HCT116 (cell line): ENCODE measurements around the gene CFAP57. TPM values are rescaled to one million over a fixed set of nuclear protein-coding genes. Genes with fewer than 3 reads are reported as not detected.

Experiments used
- ATAC-seq: fragments of 200-7000 bp; cut with Tn5 transposase; 2 replicates; pipeline ENCODE4 v1.9.1; 2020; ENCODE audit warnings: mild to moderate bottlenecking, moderate library complexity
- BruUV-seq: library from RNA; stranded (reverse); fragments of 400-500 nt; replicated peaks from 2 replicates; lab custom pipeline; 2021; lab: Mats Ljungman, UMichigan
- CTCF ChIA-PET: fragments of 300-600 bp; sonication (Branson Sonifier 250); formaldehyde crosslinking; loops from one replicate; lab custom pipeline; 2021; ENCODE audit warnings: antibody characterized with exemption; lab: Charles Lee
- POLR2A ChIA-PET: fragments of 300-600, 350-600 bp; sonication (Branson Sonifier 250); formaldehyde crosslinking; loops from one replicate; lab custom pipeline; 2021; ENCODE audit warnings: antibody characterized with exemption; lab: Charles Lee
- RAD21 ChIA-PET, 2 experiments: fragments of 300-600 bp; sonication (Branson Sonifier 250); formaldehyde crosslinking; loops; one replicate each; lab custom pipeline; 2023; ENCODE audit warnings: low total read pairs in 2 of 2; ENCODE audit not compliant: uncharacterized antibody in 2 of 2, unreplicated experiment in 2 of 2, low non-redundant PET in 1 of 2; lab: Charles Lee
- DNase-seq: peaks from one replicate; pipeline ENCODE4 v3.0.0-alpha.2; 2010; ENCODE audit warnings: low read depth, low spot score
- H2AFZ ChIP-seq: fragments of 200-600 bp; shearing (Covaris generic), sonication (generic); 2 replicates; pipeline ENCODE4 v1.6.1; 2017; ENCODE audit warnings: low read depth, mixed run types, mixed read lengths, antibody characterized with exemption, low read length; ENCODE audit not compliant: poor library complexity, severe bottlenecking
- H3K27ac ChIP-seq: 2 replicates; pipeline ENCODE4 v1.5.1; 2012; ENCODE audit warnings: low read depth, low read length
- H3K27me3 ChIP-seq: fragments of 200-600 bp; sonication (generic); 2 replicates; pipeline ENCODE4 v1.6.1; 2016; ENCODE audit warnings: mixed run types, low read length, mixed read lengths; ENCODE audit not compliant: insufficient read depth
- H3K36me3 ChIP-seq, 2 experiments: fragments of 200-500 bp in 1 of 2; fragments of 200-600 bp in 1 of 2; sonication (Bioruptor generic) in 1 of 2; sonication (generic) in 1 of 2; 2 replicates each; pipeline versions ENCODE4 v1.5.1 to v1.6.1; 2014 to 2016; ENCODE audit warnings: low read length in 2 of 2, inconsistent platforms in 1 of 2, mixed read lengths in 1 of 2, mixed run types in 1 of 2; ENCODE audit not compliant: insufficient read depth in 2 of 2, control insufficient read depth in 1 of 2
- H3K4me1 ChIP-seq, 2 experiments: fragments of 200-600 bp in 1 of 2; sonication (generic) in 1 of 2; 2 replicates each; pipeline versions ENCODE4 v1.5.1 to v1.6.1; 2012 to 2017; ENCODE audit warnings: low read length in 2 of 2, inconsistent platforms in 1 of 2, mild to moderate bottlenecking in 1 of 2, mixed read lengths in 1 of 2, mixed run types in 1 of 2, moderate library complexity in 1 of 2; ENCODE audit not compliant: insufficient read depth in 2 of 2, control insufficient read depth in 1 of 2
- H3K4me2 ChIP-seq: fragments of 200-600 bp; sonication (generic); 2 replicates; pipeline ENCODE4 v1.6.1; 2017; ENCODE audit warnings: mixed run types, low read length, mixed read lengths
- H3K4me3 ChIP-seq, 2 experiments: fragments of 200-600 bp in 1 of 2; sonication (generic) in 1 of 2; replicated peaks in 1 of 2; 2 replicates each; pipeline ENCODE4 v1.5.1; 2011 to 2016; ENCODE audit warnings: low read length in 2 of 2, control low read depth in 1 of 2, low read depth in 1 of 2, mild to moderate bottlenecking in 1 of 2, mixed read lengths in 1 of 2, mixed run types in 1 of 2
- H3K79me2 ChIP-seq: fragments of 200-600 bp; sonication (generic); 2 replicates; pipeline ENCODE4 v1.6.1; 2017; ENCODE audit warnings: mild to moderate bottlenecking, mixed run types, low read length, moderate library complexity, mixed read lengths; ENCODE audit not compliant: insufficient read depth
- H3K9ac ChIP-seq: fragments of 200-600 bp; sonication (generic); 2 replicates; pipeline ENCODE4 v1.6.1; 2016; ENCODE audit warnings: low read length, mixed read lengths
- H3K9me2 ChIP-seq: fragments of 200-600 bp; sonication (generic), shearing (Covaris generic); 2 replicates; pipeline ENCODE4 v1.6.1; 2017; ENCODE audit warnings: mixed run types, mild to moderate bottlenecking, moderate library complexity; ENCODE audit not compliant: insufficient read depth
- H3K9me3 ChIP-seq, 2 experiments: fragments of 200-500 bp in 1 of 2; fragments of 200-600 bp in 1 of 2; sonication (Bioruptor generic) in 1 of 2; sonication (generic) in 1 of 2; 2 replicates each; pipeline ENCODE4 v1.6.1; 2014 to 2017; ENCODE audit warnings: low read length in 2 of 2, mixed read lengths in 2 of 2, inconsistent platforms in 1 of 2, low read depth in 1 of 2, mild to moderate bottlenecking in 1 of 2, mixed run types in 1 of 2, moderate library complexity in 1 of 2; ENCODE audit not compliant: control insufficient read depth in 1 of 2, insufficient read depth in 1 of 2
- H4K20me1 ChIP-seq: fragments of 200-600 bp; sonication (generic), shearing (Covaris generic); 2 replicates; pipeline ENCODE4 v1.6.1; 2017; ENCODE audit warnings: mixed run types, mild to moderate bottlenecking, moderate library complexity; ENCODE audit not compliant: insufficient read depth
- CTCF ChIP-seq, 3 experiments: fragments of 200-600 bp in 1 of 3; sonication (generic) in 1 of 3; IDR thresholded peaks in 2 of 3; conservative IDR thresholded peaks in 1 of 3; 2 replicates each; pipeline ENCODE4 v1.5.1; 2012 to 2017; ENCODE audit warnings: low read depth in 2 of 3, low read length in 2 of 3, antibody characterized with exemption in 1 of 3, borderline replicate concordance in 1 of 3, control low read depth in 1 of 3, mild to moderate bottlenecking in 1 of 3, mixed read lengths in 1 of 3, mixed run types in 1 of 3, moderate library complexity in 1 of 3; ENCODE audit not compliant: insufficient read depth in 1 of 3
- ELF1 ChIP-seq: IDR thresholded peaks from 2 replicates; pipeline ENCODE4 v1.6.1; 2012; ENCODE audit warnings: low read depth, borderline replicate concordance
- RAD21 ChIP-seq: IDR thresholded peaks from 2 replicates; pipeline ENCODE4 v1.6.1; 2012; ENCODE audit warnings: low read depth, mild to moderate bottlenecking
- SIN3A ChIP-seq: IDR thresholded peaks from 2 replicates; pipeline ENCODE4 v1.6.1; 2012; ENCODE audit warnings: low read depth
- SP1 ChIP-seq: IDR thresholded peaks from 2 replicates; pipeline ENCODE4 v1.6.1; 2012; ENCODE audit warnings: low read depth
- YY1 ChIP-seq: IDR thresholded peaks from 2 replicates; pipeline ENCODE4 v1.6.1; 2011; ENCODE audit warnings: low read length, low read depth, moderate library complexity, mild to moderate bottlenecking; ENCODE audit not compliant: insufficient replicate concordance; ENCODE audit errors: extremely low read depth
- intact Hi-C: fragments of 100-400 bp; cut with micrococcal nuclease; formaldehyde crosslinking; loops from 2 replicates; pipeline ENCODE4 v1.10.0; 2022
- total RNA-seq: library from RNA; stranded (reverse); gene quantifications from one replicate; pipeline ENCODE4 v1.2.1, GENCODE V29; 2021; ENCODE audit not compliant: unreplicated experiment
- TF ChIP-seq, protein P1 (sequence below): IDR thresholded peaks from 2 replicates; pipeline ENCODE4 v1.6.1; 2012

The CFAP57 gene
- total RNA-seq, 1 experiment from 2014 or later = 0.49 TPM

DNA sequence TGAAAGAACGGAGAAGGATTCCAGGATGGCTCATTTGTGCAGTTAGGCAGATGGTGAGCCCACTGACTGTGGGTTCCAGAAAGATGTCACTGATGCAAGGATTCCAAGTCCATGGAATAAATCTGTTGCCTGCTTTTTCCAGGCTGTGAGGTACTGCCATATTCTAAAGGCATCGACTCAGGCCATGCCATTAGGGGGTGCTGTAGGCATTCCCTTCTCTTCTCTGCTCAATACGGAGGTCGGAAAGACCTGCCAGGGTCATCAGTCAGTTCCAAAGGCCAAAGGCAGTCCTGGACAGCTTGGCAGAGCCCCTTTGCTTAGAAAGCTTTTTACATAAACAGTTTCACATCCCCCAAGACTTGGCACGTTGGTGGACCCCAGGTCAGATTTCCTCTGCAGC is 66.0 kb downstream of the CFAP57 start:
- CTCF ChIA-PET = interaction anchor here (1.3 to 1.9 kb wide), 3 partner anchors 11 to 176 kb away, joined by 7 to 17 read pairs (median 7); no protein-coding TSS in a partner anchor
- intact Hi-C loops = loop anchor here (1.0 to 2.0 kb wide), 4 partner anchors 111 to 176 kb away; partner anchors contain the start of gene CDC20
- no peaks in the 10 kb centered on the region for H3K79me2 ChIP-seq
- H3K36me3 ChIP-seq = no peaks in the 10 kb centered on the region
- peaks cover 0 to 10% of the 10 kb centered on the region in 2 experiments; a peak in 2 of 4 replicates for H3K4me1 ChIP-seq
- TF ChIP-seq SP1 (no peak), SIN3A (no peak), RAD21 (peak; percentile 99), ELF1 (no peak), CTCF (IDR thresholded peaks at IDR 0.05 in 2 of 3, conservative IDR thresholded peaks at IDR 0.05 in 1 of 3; ENCODE audit: borderline replicate concordance in 1 of 3, insufficient read depth in 1 of 3, low read depth in 2 of 3, low read length in 2 of 3) (peak; percentile 85 to 91 (median 87)), YY1 (peak; percentile 51)
- TF ChIP-seq, protein P1, sequence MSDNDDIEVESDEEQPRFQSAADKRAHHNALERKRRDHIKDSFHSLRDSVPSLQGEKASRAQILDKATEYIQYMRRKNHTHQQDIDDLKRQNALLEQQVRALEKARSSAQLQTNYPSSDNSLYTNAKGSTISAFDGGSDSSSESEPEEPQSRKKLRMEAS = no peak
- TF ChIP-seq, all 23 proteins: peak for 3
- H3K9me2 ChIP-seq = no peaks in the 10 kb centered on the region
- no peaks in the 10 kb centered on the region for H3K27me3 ChIP-seq
- H3K9ac ChIP-seq = no peak overlapping the region
- no peak overlapping the region for H2AFZ ChIP-seq
- H3K27ac ChIP-seq = no peak overlapping the region
- ChIA-PET POLR2A (interaction anchor here (2.0 kb wide), 1 partner anchor 120 kb away, joined by 5 read pairs; the partner anchor contains the start of gene CDC20), RAD21 (interaction anchor here (0.6 to 1.5 kb wide), 3 partner anchors 176 to 313 kb away, joined by 3 to 10 read pairs (median 3); no protein-coding TSS in a partner anchor)
- no TSS peak for BruUV-seq
- H3K9me3 ChIP-seq = no peaks in the 10 kb centered on the region
- DNase-seq (peak; percentile 54), ATAC-seq (peak; percentile 95)
- no peaks in the 10 kb centered on the region for H4K20me1 ChIP-seq
- no peak overlapping the region for H3K4me3 ChIP-seq
- H3K4me2 ChIP-seq = no peak overlapping the region
